ENCODE data around the gene SLC17A7.

The SLC17A7 gene

DNA sequence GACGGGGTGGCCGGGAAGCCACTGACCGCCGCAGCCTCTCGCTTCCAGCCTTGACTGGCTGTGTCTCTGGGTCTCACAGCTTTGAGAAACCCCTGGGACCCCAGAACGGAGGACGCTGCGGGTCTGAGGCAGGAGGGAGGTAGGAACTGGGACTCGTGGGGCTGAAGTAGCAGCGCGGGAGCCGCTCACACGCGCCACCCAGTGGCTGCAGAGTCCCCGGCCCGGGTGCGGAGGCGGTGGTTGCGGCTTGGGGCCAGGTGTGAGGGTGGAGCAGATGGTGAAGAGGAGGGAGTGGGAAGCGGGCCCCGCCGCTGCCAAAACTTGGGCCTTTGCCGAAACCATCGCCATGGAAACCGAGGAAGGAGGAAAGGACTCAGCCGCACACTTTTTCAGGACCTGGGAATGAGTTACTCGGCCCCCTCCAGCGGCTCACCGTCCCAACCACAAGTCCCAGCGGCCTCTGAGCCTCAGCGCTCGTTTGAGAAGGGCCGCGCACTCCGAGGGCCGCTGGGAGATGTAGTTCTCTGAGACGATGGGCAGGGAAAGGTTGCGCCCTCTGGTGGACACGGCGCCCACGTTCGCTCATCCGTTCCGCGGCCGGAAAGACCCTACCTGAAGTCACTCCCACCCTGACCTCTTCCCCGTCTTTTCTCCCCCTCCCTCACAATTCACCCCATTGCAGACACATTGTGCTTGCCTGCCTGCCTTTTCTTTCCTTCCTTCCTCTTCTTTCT lies 2.2 kb upstream of the SLC17A7 start:
- peak; percentile 88 to 96 for DNase-seq

DNA sequence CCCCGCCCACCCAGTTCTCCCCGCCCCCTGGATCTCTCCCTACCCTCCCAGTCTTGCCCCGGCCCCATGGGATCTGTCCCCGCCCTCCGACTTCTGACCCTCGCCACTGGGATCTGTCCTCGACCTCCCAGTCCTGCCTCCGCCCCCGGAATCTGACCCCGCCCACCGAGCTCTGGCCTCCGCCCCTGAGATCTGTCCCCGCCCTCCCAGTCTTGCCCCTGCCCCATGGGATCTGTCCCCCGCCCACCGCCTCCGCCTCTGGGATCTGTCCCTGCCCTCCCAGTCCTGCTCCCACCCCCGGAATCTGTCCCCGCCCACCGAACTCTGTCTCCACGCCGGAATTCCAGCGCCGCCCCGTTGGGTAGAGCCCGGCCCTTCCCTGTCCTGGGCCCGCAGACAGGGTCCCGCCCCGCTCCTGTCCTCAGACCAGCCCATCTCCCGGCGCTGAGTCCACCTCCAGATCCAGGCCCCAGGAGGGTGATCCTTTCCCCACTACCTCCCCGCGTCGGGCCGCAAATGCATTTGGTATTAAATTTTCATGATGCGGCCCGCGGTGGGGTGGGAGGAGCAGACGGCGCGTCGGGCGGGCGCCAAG lies 1.5 kb upstream of the SLC17A7 start:
- DNase-seq, result peak; percentile 62 to 89

DNA sequence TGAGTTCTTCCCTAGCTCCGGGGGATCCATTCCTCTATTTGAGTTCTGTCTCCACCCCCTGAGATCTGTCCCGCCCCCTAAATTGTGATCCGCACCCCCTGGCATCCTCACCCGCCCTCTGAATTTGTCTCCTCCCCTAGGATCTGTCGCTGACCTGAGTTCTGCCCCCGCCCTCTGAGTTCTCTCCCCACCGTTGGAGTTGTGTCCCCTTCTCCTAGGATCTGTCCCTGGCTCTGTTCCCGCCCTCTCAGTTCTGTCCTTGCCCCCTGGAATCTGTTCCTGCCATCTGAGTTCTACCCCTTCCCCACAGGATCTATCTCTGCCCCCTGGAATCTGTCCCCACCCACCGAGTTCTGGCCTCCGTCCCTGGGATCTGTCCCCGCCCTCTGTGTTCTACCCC lies 1.0 kb upstream of the SLC17A7 start:
- DNase-seq, result no peak

DNA sequence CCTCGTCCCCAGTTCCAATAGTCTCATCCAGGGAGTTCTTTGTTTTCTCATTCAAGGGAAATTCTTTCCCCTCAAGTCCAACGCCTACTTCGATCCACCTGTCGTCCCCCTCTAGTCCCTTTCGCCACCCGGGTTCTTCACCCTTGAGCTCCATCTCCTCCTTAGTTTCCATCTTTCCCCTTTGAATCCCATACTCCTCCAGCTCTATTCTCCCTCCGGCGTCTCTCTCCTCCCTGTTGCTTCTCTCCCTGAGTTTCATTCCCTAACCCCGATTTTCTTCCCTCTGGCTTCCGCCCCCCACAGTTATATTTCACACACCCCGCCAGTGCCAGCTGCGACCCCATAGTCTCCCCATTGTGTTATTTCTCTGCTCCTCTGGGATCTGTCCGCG lies 628 bp upstream of the SLC17A7 start:
- DNase-seq, result no peak

DNA sequence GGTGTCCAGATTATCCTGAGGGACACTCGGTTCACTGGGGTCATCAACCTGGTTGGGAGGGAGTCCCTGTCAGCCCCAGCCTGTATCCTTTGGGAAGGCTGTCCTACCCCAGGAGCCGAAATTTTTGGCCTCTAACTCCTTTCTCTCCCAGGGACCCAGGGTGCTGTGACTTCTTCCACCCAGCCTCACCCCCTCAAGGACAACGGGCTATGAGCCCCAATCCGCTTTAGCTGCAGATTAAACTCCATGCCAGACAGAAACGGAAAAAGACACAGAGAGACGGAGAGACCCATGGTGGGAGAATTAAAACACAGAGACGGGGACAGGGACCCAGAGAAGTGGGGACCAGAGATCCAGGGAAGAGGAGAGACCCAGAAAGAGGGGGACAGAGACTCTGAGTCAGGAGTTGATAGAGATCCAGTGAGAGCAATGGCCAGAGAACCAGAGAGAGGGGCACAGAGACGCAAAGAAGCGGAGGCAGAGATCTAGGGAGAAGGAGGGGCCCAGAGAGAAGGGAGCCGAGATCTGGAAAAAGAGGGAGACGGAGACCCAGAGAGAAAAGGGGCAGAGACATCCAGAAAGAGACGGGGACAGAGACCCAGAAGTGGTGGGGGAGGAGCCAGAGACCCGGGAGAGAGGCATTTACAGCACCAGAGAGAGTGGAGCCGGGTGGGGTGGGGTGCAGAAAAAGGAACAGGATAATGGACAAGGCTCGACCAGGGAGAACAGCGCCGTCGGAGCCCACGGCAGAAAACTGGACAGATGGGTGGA lies 703 bp downstream of the SLC17A7 start:
- DNase-seq, result no peak

DNA sequence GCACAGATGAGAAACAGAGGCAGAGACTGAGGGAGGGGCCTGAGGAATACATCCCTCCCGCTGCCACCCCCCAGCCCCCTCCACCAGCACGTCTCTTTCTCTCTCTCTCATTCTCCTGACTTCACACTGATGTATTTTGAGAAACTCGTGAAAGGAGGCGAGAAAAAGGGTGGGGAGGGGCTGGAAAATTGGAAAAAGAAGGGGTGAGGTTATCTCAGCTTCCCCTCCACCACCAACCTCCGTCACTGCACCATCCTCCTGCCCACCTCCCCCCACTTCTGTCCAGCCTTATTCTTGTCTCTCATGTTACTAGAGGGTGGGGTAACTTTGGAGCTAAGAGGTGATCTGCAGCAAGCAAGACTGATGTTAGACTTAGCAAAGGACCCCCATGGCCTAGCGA lies 1.5 kb downstream of the SLC17A7 start:
- DNase-seq, result no peak

DNA sequence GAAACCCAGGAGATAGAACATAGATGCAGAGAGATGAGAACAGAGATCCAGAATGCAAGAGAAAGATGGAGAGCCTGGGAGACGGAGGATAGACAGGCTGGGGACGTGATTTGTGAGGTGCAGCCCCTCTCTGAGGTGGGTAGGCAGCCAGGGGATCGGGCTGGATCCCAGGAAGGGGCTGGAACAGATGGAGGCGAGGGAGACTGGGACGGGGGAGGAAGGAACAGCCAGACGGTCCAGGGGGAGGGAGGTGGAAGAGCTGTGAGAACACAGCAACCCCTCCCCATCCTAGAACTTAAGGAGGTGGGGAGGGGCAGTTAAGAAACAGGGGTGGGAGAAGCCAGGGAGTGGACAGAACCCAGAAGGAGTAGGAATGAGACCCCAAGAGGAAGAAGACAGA lies 3.1 kb downstream of the SLC17A7 start:
- DNase-seq, result no peak

DNA sequence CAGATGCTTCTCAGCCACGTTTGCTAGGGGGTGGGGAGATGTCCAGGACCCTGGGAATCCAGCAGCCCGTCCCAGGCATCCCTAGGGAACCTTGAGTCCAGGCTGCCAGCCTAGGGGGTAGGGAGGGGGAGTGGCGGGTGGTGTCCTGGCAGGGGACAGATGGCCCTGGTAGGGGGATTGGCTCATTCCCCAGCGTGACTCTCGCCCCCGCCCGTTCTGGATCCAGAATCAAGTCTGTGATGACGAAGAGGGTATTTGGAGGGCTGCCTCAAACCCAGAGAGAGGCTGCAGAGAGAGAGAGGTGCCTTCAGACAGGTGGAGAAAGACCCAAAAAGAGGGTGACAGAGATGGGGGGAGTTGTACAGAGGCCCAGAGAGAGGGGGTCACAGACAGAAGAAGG lies 4.1 kb downstream of the SLC17A7 start:
- DNase-seq, result no peak

DNA sequence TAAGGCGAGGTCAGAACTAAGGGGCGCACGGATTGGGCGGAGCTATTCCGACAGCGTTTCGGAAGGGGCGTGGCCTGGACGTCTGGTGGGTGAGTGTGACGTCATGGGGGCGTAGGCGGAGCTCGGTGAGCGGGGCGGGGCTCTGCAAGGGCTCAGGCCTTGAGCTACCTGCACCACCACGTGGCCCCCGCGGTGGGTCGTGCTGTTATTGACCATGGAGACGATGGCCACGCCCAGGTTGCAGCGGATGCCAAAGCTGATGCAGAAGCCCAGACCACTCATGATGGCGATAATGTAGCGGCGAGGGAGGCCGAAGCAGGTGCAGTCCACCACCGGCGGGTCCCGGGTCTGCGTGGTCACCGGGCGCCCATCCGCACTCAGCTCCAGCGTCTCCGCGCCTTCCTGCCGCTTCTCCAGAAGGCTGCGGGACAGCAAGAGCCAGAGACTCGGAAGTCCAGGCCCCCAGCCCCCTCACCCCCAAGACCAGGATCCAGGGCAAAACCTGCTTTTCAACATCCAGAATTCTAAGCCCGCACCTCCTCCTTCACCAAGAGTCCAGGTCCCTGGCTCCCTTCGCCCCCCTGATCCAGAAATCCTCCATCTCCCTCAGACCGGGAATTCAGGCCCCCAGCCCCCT lies 4.8 kb downstream of the SLC17A7 start:
- DNase-seq, result peak; percentile 28 to 77

DNA sequence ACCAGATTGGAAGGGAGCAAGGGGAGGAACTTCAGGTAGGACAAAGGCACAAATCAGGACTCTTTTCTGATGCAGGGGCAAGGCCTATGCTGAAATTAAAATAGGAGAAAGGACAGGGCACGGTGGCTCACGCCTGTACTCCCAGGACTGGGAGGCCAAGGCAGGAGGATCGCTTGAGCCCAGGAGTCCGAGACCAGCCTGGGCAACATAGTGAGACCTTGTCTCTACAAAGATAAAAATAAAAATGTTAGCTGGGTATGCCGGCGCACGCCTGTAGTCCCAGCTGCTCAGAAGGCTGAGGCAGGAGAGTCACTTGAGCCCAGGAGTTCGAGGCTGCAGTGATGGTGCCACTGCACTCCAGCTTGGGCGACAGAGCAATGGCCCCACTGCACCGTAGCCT lies 5.7 kb downstream of the SLC17A7 start:
- DNase-seq, result no peak

DNA sequence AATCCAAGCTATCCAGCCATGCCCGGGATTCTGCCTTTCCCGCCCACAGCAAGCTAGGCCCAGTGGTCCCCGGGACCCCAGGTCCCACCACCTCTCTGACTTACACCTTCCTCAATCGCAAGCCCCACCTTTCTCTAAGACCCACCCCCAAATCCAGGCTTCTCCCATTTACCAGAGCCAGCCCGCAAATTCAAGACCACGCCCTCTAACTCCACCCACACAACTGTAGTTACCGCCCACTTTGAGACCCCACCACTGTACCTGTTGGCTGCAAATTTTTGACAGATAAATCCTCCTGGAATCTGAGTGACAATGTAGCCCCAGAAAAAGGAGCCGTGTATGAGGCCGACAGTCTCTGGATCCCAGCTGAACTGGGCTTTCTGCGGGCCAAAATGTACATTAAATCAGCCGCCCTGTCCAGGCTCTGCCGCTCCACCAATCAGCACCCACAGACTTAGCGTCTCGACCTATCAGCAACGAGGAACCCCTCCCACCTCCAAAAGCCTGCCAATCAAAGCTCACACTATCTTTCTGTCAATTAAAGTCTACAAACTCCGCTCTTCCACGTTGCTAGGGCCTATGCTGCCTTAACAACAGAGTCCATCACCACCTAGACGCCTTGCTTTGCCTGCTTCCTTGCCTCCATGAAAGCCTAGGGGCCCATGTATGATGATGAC lies 6.3 kb downstream of the SLC17A7 start:
- DNase-seq, result peak in 1 of 2 experiments; percentile 42

DNA sequence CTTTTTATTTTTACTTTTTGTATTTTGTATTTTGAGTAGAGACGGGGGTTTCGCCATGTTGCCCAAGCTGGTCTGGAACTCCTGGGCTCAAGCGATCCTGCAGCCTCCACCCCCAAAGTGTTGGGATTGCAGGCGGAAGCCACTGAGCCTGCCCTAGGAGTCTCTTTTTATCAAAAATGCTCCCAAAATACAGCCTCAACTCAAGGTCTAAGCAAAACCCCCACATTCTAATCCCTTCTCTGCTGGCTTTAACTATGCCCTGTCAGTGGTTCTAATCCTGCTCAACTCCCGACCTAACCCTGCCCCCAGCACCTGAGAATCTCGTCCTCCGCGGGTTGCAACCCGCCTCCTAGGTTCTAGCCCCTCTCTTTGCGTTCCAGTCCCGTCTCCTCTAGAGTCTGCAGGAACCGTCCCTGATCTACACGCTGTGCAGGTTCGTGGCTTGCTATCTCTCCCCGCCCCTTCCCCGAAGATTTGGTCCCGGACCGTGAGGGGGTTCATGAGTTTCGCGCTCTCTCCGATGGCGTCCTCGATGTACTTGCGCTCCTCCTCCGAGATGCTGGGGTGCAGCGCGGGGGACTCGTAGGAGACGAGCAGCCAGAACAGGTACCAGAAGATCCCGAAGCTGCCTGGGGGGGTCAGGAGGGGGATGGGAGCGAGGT lies 8.0 kb downstream of the SLC17A7 start:
- DNase-seq, result no peak

DNA sequence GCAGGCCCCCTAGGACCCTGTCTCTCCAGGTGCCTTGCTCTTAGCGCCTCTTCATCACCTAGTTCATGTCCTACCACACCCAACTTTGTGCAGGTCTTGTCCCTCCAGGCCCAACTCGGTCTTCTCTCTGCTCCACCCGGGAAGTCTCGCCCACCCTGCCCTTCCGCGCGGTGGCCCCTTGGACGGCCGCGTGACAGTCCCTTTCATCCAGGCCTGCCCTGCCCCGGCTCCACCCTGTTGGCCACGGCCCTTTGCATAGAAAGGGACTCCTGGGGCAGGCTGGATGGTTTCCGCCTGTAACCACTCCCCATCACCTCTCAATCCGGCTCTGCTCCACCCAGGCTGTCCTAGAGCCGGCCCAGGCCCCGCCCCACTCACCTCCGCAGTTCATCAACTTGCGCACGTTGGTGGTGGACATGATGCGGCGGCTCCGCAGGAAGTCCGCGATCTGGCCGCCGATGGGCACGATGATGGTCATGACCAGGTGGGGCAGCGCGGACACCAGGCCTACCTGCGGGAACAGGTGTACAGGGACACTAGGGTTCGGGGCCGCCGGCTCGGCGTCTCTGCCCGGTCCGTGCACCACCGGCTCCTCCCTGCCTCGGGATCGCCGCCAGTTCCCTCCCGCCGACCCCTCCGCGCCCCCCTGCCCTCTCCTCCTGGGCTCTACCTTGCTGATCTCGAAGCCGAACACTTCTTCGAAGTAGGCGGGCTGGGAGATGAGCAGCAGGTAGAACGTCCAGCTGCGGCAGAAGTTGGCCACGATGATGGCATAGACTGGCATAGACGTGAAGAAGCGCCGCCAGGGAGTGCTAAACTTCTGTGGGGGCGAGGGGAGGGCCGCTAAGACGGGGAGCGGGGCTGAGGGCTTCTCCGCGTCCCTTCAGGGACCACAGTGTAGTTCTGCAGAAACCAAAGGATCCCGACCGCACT lies 8.9 kb downstream of the SLC17A7 start:
- peak in 1 of 2 experiments; percentile 66 for DNase-seq

DNA sequence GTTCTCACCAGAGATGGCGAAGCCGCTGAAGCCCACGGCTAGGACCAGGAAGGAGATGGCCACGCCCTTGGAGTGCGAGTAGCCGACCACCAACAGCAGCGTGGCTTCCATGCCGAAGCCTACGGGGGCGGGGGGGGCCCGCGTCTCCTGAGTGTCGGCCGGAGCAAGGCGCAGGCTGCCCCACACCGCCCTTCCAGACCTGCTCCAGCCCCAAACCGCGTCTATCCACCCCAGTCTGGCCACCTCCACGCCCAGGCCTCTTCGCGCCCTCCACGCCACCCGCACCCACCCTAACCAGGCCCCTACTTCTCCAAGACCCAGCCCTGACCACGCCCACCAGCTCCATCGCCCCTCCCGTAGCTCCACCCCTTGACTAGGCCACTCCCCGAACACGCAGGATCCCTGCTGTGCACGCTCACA lies 10.0 kb downstream of the SLC17A7 start:
- DNase-seq, result peak in 1 of 2 experiments; percentile 40

DNA sequence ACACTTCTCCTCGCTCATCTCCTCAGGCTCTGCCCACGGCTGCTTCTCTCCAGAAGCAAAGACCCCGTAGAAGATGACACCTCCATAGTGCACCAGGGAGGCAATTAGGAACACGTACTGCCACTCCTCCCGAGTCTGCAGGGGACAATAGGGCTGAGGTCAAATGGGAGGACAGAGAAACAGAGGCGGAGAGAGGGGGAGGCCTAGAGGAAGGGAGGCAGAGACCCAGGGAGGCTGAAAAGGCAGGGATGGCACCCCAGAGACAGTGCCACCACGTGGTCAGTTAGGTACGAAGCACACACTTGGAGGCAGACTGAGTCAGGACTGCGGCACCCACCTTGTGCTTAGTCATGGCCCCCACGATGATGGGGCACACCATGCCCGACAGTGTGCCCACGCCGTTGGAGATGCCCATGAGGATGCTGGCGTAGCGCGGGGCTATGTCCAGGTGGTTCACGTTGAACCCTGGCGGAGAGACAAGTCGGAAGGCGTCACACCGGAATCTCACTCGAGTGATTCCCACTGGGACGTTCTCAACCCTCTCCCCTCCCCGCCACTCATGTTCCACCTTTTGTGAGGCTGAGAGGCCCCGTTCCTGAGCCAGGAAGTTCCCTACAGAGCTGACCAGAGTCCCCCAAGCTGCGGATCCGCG lies 10.5 kb downstream of the SLC17A7 start:
- peak in 1 of 2 experiments; percentile 38 for DNase-seq

DNA sequence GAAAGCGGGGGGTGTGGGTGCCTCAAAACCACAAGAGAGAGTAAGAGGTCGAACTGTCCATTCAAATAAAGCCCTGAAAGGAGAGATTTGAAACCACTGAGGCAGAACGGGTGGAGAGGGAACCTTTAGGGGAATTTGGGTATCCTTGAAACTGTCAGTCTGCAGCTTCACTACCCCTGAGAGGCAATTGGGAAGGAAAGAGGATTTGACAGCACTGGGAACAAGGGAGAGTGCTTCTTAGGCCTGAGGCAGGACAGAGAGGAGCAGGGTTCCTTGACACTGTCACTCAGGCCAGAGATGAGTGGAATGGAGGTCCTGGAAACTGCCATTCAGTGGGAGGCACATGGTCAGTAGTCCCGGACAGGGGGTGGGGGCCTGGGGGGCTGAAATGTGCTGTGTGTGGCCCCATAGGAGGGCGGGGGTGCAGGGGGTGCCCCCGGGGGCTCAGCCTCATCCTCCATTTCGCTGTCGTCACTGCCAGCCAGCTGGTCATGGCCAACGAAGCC lies 11.1 kb downstream of the SLC17A7 start:
- no peak for DNase-seq

DNA sequence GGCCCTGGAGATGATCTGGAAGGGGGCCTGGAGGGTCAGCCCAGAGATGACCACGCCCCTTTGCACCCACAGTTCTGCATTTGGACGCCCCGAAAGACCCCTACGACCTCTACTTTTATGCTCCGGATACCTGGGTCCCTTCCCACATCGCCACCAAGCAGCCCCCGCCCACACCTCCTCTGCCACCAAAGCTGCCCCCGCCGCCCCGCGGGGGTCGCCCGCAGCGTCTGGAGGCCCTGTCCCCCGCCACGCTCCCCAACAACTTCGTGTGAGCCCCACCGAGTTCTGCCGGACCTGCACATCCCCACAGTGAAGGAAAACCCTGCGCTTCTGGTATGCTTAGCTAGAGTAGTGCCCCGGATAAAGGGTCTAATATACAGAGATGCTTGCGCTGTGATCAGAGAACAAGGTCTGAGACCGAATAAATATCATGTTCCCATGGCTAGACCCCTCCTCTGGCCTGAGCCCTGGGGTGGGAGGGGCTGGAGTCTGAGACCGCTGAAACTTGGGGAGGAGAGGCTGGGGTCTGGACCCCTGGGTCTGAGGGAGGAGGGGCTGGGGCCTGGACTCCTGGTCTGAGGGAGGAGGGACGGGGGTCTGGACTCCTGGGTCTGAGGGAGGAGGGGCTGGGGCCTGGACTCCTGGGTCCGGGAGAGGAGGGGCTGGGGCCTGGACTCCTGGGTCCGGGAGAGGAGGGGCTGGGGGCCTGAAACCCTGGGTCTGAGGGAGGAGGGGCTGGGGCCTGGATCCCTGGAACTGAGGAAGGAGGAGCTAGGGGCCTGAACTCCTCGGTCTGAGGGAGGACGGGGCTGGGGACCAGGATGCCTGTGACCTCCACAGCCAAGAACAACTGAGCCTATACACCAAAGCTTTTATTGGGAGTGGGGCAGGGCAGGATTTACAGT lies 12.5 kb downstream of the SLC17A7 start:
- DNase-seq, result no peak

DNA sequence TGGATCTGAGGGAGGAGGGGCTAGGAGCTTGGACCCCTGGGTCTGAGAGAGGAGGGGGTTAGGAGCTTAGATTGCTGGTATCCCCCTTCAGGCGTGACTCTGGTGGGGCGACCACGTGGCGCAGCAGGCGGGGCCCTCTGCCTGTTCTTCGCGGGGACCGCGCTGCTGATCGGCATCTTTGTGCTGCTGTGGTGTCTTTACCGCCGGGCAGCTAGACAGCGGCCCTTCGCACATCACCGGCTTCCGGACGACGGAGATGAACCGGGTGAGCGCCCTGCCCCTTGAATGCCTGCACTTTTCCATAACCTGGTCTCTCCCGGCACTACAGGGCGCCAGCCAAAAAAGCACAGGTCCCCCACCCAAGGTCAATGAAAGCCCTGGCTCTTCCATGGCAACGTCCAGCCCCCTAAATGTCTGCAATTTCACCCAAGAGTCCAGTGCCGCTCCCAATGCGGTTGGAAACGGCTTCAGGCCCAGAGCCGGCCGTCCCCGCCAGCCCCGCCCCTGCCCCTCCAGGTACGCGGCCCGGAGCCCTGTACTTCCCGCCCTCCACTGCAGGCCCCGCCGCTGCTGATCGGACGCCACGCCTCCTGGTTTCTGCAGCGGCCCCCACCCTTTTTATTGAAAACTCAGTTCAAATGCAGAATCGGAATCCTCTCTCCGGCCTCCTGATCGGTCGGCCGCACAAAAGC lies 13.3 kb downstream of the SLC17A7 start:
- peak; percentile 30 to 68 for DNase-seq

DNA sequence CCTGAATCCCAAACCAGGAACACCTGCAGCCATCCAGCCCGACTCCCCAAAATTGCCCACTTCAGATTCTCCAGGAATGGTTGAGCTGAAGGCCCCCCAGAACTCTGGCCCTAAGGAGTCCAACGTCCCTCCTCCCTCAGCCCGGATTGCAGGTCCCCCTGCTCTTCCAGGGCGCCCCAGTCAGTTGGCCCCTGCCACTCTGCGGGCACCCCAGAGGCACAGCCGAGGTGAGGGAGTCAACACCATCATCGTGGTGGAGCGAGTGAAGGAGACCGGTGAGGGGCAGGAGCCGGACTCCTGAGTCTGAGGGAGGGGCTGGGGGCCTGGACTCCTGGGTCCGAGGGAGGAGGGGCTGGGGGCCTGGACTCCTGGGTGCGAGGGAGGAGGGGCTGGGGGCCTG lies 14.0 kb downstream of the SLC17A7 start:
- DNase-seq, result no peak
